Prostate gland (tissue), 2 donors: ENCODE measurements around the gene MYLK2.

Experiments
- POLR2A ChIP-seq: fragments of 450-650 bp; IDR thresholded peaks from one replicate; pipeline ENCODE4 v1.6.1; 2016; ENCODE audit warnings: antibody characterized with exemption, mild to moderate bottlenecking
- TF ChIP-seq, protein P1 (sequence below), 4 experiments: fragments of 200-600 bp in 2 of 4; fragments of 450-650 bp in 2 of 4; sonication (generic) in 2 of 4; IDR thresholded peaks; 1 replicate in 3 of 4; 2 replicates in 1 of 4; pipeline ENCODE4 v1.5.1; 2016 to 2019; ENCODE audit warnings: antibody characterized with exemption in 4 of 4, mild to moderate bottlenecking in 2 of 4, moderate library complexity in 2 of 4

DNA sequence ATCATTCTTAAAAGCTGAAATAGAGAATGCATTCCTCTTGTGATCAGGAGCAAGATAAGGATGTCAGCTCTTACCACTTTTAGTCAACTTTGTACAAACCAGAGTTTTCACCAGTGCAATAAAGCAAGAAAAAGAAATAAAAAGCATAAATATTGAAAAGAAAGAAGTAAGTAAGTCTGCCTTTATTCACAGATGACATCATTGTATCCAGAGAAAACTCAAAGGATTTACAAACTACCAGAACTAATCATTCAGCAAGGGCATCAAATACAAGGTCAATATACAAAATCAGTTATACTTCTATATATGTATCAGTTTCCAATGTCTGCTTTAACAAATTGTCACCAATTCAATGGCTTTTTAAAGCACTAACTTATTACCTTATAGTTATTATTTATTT is 64.7 kb downstream of the MYLK2 start:
- TF ChIP-seq, protein P1, sequence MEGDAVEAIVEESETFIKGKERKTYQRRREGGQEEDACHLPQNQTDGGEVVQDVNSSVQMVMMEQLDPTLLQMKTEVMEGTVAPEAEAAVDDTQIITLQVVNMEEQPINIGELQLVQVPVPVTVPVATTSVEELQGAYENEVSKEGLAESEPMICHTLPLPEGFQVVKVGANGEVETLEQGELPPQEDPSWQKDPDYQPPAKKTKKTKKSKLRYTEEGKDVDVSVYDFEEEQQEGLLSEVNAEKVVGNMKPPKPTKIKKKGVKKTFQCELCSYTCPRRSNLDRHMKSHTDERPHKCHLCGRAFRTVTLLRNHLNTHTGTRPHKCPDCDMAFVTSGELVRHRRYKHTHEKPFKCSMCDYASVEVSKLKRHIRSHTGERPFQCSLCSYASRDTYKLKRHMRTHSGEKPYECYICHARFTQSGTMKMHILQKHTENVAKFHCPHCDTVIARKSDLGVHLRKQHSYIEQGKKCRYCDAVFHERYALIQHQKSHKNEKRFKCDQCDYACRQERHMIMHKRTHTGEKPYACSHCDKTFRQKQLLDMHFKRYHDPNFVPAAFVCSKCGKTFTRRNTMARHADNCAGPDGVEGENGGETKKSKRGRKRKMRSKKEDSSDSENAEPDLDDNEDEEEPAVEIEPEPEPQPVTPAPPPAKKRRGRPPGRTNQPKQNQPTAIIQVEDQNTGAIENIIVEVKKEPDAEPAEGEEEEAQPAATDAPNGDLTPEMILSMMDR (IDR thresholded peaks at IDR 0.05) = no peak
- no peak for TF ChIP-seq POLR2A
